Ureter (tissue), 1 donor: ENCODE results near the gene PPP2CA. TPM values are rescaled to one million over a fixed set of nuclear protein-coding genes. Genes with fewer than 3 reads are reported as not detected.
"Not testable (repeated sequence)": the region's sequence is repeated elsewhere in the genome, so short reads cannot be mapped to it uniquely, and the experiment has no call there.

ENCODE experiments used
- DNase-seq: peaks from one replicate; pipeline ENCODE4 v3.0.0-alpha.2; 2020; ENCODE audit warnings: low spot score
- total RNA-seq: library from RNA; stranded (reverse); gene quantifications from one replicate; pipeline ENCODE4 v1.2.4, GENCODE V29; 2023
- donor health status: DM: yes; HTN: yes; CAD: no.

Gene PPP2CA
- 110 TPM for total RNA-seq

DNA sequence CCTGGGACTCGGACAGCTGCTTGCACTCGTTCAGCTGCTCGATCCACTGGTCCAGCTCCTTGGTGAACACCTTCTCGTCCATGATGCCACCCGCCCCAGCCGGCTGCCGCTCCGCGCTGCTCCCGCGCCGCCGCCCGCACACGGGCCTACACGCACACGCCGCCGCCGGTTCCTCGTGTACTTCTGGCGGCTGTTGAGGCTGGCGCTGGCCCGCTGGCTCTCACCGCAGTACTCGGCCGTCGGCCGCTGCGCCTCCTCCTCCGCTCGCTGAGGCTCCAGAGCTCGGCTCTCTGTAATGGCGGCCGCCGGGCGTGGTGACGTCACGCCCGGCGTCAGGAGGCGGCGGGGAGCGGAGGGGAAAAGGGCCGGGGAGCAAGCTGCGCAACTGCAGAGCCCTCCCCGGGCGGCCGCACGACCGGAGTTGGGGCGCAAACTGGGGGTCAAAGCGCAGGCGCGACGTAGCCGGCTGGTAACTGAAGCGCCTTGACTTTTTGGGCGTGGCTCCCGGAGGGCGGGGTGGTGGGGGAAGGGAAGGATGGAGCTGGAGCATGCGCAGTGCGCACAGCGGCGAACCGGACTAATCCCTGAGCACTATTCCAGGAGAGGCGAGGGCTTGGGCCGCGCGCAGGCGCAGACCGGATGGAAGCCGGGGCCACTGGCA is at the start of gene PPP2CA:
TSS of gene PPP2CA (minus strand) at position 294 of the 661 bp plus-strand sequence. CDS start at position 82, 212 bp downstream.
- peak; percentile 100 for DNase-seq

DNA sequence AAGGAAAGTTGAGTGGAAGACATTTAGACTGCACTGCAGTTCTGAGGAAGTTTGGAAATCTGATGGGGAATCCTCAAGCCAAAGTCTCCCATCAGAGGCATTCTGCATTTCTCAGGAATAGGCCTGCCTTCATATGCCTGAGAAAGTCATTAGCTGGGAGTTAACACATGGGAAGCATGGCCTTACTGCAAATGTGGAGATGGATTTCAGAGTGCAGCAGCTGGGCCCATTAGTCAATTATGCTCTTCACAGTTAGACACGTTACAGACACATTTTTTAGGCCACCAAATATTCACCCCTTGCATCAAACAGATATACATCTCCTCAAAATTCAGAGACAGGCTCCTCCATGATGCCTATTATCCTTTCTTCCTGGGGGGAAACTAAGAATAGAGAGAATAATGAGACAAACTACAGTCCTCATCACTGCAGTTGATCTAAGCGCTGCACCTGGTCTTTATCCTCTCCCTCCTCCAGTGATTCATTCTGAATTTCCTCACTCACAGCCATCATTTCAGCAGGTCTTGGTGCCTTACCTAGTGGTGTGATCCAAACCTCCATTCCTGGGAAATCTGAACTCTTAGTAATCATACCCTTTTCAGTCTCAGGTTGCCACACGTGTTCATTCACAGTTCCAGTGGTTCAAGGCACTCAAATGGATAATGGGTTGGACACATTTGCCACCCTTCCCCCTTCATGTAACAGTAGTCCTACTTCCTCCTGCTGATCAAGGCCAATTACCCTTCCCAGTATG is 47.9 kb upstream of the PPP2CA start:
- no peak for DNase-seq

DNA sequence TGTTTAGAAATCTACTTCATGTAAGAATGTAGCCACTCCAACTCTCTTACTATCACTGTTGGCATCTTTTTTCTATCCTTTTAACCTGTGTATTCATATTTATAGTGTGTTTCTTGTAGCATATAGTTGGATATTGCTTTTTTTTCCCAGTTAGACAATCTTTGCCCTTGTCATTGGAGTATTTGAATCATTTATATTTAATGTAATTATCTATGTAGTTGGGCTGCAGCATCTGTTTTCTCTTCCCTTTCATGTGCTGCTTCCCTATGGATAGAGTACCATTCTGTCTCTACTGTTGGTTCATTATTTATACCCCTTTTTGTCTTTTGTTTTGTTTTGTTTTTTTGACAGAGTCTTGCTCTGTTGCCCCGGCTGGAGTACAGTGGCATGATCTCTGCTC is 45.2 kb upstream of the PPP2CA start:
- no peak for DNase-seq

DNA sequence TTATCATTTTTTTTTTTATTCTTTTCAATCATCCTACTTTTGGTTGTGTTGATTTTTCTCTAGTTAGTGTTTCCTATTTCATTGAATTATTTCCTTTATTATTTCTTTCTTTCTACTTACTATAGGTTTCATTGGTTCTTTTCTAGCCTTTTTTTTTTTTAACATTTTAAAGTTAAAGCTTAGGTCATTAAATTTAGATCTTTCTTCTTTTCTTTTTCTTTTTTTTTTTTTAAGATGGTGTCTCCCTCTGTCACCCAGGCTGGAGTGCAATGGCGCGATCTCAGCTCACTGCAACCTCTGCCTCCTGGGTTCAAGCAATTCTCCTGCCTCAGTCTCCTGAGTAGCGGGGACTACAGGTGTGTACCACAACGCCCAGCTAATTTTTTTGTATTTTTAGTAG is 43.0 kb upstream of the PPP2CA start:
- DNase-seq = no peak

DNA sequence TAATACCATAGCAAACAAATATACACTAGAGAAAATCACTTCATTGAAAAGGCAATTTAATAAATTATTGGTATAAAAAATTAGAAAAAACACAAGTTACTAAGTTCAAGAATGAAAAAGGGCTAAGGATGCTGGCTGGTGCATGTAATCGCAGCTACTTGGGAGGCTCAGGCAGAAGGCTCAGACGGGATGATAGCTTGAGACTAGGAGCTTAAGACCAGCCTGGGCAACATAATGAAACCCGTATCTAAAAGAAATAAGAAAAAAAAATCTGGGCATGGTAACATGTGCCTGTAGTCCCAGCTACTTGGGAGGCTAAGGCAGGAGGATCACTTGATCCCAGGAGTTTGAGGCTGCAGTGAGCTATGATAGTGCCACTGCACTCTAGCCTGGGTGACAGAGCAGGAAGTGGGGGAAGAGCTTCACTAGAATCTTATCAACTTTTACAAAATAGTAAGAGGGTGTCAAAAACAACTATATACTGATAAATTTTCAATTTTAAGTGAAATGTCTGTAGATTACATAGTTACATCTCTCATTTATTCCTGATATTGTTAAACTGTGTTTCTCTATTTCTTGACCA is 42.2 kb upstream of the PPP2CA start:
- no peak for DNase-seq

DNA sequence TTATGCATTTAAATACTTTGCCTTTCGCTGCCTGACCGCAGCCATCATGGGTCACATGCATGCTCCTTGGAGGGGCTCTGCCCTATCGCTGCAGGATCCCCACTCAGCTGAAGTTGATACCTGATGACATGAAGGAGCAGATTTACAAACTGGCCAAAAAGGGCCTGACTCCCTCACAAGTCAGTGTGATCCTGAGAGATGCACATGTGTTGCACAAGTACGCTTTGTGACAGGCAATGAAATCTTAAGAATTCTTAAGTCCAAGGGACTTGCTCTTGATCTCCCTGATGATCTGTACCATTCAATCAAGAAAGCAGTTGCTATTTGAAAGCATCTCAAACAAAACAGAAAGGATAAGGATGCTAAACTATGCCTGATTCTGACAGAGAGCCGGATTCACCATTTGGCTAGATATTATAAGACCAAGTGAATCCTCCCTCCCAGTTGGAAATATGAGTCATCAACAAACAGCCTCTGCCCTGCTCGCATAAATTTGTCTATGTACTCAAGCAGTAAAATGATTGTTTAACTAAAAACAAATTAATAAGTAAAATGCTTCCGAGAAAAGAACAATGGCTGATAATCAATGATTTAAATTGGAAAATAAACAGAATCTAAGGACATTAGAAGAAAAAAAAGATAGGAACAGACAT is 41.6 kb upstream of the PPP2CA start:
- DNase-seq = no peak

DNA sequence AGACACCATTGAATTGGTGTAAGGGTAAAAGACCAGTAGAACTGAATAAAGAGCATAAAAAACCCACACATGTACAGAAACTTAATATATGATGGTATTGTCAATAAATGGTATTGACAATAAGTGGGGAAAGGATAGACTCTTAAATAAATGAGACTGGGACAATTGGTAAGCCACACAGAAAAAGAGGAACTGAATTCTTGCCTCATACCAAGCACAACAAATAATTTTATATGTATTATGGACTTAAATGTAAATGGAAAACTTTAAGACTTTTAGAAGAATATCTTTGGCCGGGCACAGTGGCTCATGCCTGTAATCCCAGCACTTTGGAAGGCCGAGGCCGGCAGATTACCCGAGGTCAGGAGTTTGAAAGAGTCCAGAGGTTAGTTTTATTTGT is 37.9 kb upstream of the PPP2CA start:
- DNase-seq = no peak

DNA sequence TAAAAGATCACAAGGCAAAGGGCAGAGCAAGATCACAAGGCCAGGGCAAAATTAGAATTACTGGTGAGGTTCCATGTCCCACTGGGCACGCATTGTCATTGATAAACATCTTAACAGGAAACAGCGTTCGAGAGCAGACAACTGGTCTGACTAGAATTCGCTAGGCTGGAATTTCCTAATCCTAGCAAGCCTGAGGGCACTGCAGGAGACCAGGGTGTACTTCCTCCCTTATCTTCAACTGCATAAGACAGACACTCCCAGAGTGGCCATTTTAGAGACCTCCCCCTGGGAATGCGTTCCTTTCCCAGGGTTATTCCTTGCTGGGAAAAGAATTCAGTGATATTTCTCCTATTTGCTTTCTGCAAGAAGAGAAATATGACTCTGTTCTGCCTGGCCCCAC is 36.8 kb upstream of the PPP2CA start:
- DNase-seq = not testable (repeated sequence)

DNA sequence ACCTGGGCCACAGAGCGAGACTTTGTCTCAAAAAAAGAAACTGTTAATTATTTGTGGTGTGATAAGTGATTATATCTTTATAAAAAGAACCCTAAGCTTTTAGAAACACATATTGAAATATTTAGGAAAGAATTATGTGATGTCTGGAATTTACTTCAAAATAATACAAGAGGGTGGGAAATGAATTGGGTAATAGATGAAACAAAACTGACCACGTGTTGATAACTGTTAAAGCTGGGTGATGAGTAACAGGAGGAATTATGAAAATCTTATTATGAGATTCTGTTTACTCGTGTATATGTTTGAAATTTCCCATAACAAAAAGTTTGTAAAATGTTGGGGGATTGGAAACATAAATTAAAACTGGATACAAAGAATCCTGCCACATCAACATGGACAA is 33.0 kb upstream of the PPP2CA start:
- no peak for DNase-seq

DNA sequence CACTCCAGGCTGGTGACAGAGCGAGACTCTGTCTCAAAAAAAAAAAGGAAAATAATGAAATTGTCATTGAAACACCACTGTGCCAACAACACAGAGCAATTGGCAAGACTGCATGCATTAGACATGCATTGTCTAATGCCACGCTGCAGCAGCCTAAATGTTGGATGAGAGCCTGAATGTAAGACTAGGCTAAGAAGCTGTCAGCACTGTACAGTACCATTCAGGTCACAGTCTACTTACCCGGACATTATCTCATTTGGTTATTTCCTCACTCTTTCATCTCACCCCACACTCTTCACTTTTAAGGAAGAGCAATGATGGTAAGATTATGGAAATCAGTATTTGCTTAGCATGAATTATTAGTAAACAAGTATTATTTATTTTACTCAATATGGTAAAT is 31.3 kb upstream of the PPP2CA start:
- DNase-seq = no peak

DNA sequence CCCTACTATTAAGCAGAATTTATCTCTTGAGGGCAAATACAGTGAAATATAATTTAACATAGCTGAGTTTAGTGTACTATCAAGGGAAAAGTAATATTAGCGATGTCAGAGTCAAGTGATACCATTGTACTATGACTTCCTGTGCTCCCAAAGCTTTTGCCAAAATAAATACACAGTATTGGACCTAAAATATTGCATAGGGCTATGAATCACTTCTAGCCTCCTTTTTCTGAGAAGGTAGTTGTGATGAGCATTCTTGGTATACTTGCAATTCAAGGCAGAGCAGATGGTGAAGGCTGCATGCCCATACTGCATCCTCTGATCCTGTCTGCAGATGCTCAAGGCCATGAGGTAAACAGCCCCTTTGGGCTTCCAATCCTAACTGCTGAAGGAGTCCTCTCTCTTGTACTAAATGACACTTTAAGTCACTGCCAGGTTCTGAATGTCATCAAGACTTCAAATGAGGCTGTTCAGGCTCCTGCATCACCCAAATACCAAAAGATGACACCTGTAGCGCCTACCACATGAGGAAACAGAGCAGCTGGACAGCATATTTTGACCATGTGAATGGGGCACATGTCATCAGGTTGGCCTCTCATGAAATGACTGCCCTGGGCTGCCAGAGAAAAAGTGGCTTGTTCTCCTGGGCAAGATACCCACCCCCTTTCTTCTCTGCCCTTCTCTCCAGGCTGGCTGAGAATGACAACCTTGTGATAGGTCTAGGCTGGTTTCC is 29.7 kb upstream of the PPP2CA start:
- DNase-seq = no peak

DNA sequence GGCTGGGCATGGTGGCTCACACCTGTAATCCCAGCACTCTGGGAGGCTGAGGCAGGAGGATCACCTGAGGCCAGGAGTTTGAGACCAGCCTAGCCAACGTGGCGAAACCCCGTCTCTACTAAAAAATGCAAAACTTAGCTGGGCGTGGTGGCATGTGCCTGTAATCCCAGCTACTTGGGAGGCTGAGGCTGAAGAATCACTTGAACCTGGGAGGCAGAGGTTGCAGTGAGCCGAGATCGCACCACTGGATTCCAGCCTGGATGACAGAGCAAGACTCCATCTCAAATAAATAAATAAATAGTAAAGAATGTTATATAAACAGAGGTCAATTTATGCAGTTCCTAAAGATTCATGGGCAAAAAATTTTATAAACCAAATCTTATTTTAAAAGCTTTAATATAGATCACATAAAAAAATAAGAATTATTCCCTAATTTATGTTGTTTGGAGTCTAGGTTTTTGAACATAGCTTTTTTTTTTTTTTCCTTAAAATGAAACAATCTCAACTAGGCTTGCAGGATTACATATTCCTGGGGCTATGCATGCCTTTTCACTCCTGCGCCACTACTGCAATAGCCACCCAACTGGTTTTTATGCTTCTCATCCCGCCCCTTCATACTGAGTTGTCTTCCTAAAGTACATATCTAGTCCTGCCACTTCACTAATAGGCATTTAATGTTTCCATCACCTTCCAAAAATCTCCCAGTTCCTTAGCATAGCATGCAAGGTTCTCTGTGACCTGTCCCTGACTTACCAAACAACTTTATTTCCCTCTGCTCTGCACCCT is 27.7 kb upstream of the PPP2CA start:
- not testable (repeated sequence) for DNase-seq

DNA sequence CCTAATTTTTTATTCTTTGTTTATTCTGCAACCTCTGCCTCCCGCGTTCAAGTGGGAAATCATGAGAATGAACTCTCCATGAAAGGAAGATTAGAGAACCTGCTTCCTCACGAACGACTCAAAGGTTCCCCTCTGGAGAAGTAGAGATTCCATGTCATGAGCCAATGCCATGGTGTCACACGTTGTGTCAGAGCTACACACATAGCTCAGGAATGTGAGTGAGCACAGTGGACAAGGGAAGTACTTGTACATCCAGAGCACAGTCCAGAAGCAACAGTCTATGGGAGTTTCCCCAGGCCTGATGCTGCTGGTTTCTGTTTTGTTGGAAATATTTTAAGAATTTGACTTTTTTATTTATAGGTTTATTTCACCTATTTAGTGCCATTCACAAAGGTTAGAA is 26.8 kb upstream of the PPP2CA start:
- no peak for DNase-seq

DNA sequence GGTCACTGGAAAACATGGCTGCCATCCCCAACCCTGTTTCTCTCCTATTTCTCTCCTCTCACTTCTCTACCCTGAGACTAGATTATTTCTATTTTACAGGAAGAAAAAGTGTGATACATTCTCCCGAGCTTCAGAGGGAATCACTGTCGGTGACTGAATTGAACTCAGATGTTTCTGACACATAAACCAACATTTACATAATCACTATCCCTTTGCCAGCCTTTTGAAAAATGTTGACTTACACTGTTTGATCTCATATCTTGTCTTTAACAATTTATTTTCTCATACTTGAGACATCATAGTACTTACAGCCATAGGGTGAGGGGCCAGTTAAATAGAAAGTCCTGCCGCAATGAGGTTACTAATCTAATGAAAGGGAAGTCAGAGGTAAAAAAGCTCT is 25.1 kb upstream of the PPP2CA start:
- DNase-seq = no peak

DNA sequence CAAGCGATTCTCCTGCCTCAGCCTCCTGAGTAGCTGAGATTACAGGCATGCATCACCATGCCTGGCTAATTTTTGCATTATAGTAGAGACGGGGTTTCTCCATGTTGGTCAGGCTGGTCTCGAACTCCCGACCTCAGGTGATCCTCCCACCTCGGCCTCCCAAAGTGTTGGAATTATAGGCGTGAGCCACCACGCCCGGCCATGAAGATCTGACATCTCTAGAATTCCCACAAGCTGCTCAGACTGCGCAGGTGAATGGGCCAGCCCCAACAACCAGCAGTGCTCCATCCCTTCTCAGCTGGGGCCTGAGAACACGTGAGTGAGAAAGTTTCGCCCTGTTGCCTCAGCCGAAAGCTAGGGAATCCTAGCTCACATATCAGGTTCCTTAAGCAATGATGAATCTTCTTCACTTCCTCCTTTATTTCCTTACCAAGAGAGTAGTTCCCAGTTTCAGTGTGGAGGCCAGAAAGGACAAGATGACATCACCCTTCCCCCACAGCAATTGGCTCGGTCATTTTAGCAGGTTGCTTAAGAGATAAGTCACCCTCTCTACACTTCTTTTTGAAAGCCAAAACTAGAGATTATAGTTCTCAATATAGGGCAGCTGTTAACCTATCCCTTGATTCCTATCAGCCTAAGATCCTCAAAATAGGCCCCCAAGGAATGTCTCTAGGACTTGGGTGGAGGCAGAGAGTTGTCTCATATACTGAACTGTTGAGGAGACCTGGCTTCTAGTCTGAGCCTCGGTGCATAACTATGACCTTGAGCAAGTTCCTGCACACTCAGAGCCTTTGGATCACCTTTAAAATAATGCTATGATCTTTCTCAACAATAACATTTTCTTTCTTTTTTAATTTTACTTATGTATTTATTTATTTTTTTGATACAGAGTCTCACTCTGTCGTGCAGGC is 23.9 kb upstream of the PPP2CA start:
- DNase-seq = peak; percentile 40

DNA sequence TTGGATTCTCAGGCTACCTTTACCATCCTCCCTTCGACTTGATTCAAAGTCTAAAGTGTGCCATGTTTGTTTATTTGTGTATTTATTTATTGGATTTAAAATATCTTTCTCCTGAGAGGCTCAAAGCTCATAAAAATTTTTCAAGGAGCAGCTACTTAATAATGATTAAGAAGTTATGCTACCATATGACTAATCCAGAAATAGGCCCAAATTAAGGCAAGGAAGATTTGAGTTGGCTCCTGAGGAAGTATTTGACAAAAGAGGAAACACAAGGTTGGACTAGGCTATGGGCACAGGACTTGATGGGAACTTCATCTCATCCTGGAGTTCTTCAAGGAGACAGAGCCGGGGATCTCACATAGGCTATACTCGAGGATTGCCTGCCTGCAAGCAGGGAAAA is 22.4 kb upstream of the PPP2CA start:
- no peak for DNase-seq

DNA sequence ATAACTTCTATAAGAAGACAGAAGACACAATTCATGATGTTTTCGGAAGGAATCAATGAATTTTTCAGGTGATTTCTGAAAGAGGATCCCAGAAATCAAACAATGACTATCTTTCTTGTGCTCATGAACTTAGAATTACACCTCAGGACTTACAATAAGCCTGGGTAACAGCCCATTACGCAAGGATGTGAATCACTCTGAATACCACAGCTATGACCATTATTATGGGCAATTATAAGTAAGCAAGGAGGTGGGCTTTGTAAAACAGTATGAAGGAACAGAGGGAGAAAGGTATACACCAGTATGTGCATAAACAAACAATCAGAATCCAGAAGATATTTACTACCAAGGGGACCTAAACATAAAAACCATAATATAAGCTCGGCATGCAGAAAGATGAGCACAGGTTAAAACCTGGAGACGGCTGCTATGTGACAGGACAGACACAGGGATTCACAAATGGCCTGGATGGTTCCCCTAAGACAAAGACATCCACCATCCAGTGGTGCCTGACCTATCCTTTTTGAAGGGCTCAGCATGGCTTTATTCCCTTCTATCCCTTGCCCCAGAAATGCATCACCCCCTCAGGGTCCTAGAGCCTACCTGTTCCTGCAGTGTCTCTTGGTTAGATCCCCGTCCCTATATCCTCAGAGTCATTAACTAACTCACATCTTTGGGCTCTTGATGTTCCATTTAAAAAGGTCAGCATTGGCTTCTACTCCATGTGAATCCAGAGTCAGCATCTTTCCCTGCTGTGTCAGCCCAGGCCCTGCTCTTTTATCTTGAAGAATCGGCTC is 21.8 kb upstream of the PPP2CA start:
- DNase-seq = no peak

DNA sequence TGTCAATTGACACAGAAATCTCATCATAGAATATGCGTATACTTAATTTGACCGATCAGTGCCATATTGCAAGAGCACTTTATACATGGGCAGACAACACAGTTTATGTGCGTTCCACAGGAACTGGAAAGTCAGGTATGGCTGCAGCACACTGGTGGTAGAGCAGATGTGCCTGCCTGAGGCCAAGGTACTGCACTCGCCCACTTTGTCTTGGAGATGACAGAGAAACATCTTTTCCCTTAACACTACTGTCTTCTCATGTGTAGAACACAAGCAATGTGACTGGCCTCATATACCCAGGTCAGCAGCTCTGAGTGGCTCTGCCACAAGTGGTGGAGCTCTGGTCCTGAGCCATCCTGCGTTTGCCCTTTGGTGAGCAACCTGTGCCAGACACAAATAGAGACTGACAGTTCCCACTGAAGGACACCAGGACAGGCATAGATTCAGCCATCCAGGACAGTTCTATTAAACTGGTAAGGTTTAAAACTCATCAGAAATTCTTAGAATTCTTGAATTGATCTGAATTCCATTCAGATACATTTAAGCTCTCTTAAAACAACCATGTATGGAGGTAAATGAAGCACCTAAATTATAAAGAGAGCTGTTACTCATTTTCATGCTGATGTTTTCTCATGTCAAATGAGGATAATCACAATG is 21.0 kb upstream of the PPP2CA start:
- DNase-seq = no peak

DNA sequence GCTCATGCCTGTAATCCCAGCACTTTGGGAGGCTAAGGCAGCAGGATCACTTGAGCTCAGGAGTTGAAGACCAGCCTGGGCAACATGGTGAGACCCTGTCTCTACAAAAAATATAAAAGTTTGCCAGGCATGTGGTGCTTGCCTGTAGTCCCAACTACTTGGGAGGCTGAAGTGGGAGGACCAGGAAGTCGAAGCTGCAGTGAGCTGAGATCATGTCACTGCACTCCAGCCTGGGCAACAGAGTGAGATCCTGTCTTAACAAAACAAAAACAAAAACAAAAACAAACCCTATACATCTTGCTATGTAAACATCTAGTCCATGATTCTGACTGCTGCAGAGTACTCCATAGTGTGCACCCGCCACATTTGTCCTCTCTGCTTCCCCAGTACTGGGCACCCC is 19.8 kb upstream of the PPP2CA start:
- DNase-seq = no peak
